ENCODE measurements around the gene GMFB. TPM values are rescaled to one million over a fixed set of nuclear protein-coding genes. Genes with fewer than 3 reads are reported as not detected.

The GMFB gene
- total and polyA plus RNA-seq, 2 donors (not counting 3 experiments of a cell fraction or from before 2014, with no cell fraction given): 10.1 to 52.0 TPM

DNA sequence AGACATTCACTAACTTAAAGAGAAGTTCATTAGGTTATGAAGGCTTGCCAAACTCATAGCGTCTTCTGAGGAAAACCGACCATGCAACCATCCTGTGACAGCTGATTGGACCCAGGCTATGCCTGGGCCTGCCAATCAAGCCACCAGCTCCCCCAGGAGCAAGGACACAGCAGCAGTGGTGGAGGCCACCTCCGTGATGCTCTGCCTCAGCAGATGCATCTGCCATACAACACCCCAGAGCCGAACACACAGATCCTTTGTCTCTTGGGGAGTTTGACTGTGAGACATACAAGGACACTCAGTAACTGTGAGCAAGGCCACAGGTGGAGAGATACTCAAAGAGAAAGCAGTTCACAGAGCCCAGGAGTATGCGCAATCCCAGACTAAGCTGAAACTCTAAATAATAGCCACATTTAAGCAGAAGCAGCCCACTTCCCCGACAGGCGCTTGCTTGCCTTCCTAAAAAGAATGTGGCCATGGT lies 37.6 kb downstream of the GMFB start:
- POLR2A ChIA-PET: no interaction called here

DNA sequence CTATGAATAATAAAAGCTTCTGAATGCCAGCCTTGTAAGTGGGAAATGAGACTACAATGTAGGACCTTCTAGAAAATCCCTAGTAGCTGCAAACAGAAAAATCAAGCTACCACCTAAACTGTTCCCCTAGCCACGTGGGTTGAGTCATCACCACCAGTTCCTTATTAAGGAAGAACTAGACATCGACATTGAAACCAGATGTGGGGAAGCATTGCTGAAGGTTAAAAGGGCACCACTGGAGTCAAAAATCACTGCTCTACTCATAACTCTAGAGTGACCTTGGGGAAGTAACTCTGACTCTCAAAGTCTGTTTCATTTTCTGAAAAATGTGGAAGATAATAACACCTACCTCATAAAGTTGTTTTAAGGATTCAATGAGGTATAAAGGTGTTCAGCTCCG lies 38.2 kb downstream of the GMFB start:
- no peak overlapping the region for H3K4me3 ChIP-seq (replicated peaks in 1 of 3; ENCODE audit: insufficient read depth in 1 of 3, low read depth in 1 of 3, low read length in 3 of 3)
- no peak overlapping the region for H3K4me2 ChIP-seq (ENCODE audit: insufficient read depth, low read length)
- FAIRE-seq: no peak
- no peak overlapping the region for H3K9ac ChIP-seq (replicated peaks; ENCODE audit: extremely low read depth, insufficient read depth, low read length)
- intact Hi-C loops (cut with micrococcal nuclease) (no loop called here), dilution Hi-C loops (cut with MboI; ENCODE audit: extremely low pct_ligation_motif_present, low sequenced_read_pairs) (no loop called here)
- ChIA-PET CTCF (interaction anchor here (1.0 kb wide), 1 partner anchor 322 kb away, joined by 3 read pairs; no protein-coding TSS in a partner anchor), POLR2A (no interaction called here)
- peaks cover 27 to 48% of the 10 kb centered on the region in 2 experiments for H3K27me3 ChIP-seq (ENCODE audit: control insufficient read depth in 2 of 2, insufficient read depth in 2 of 2, low read length in 2 of 2)
- H3K9me1 ChIP-seq (replicated peaks; ENCODE audit: control insufficient read depth, extremely low read depth, insufficient read depth, low read length): no peaks in the 10 kb centered on the region
- H3K79me2 ChIP-seq (ENCODE audit: control insufficient read depth, insufficient read depth, low read length): no peaks in the 10 kb centered on the region
- H3K9me3 ChIP-seq (replicated peaks; ENCODE audit: control insufficient read depth, insufficient read depth, low read length): no peaks in the 10 kb centered on the region
- H2AFZ ChIP-seq (ENCODE audit: low read depth, low read length): no peak overlapping the region
- no peak overlapping the region for H3K27ac ChIP-seq (ENCODE audit: insufficient read depth, low read depth, low read length)
- H3K36me3 ChIP-seq (ENCODE audit: control insufficient read depth in 2 of 2, extremely low read depth in 1 of 2, insufficient read depth in 2 of 2, low read length in 2 of 2): no peaks in the 10 kb centered on the region
- no TSS peak for BruUV-seq (replicated peaks)
- no peaks in the 10 kb centered on the region for H3K4me1 ChIP-seq (ENCODE audit: control insufficient read depth, extremely low read depth, insufficient read depth, low read length)
- H4K20me1 ChIP-seq (replicated peaks; ENCODE audit: control insufficient read depth, extremely low read depth, insufficient read depth, low read length): no peaks in the 10 kb centered on the region
- DNase-seq (ENCODE audit: low read depth, low spot score): no peak
- TF ChIP-seq GATA2 (IDR thresholded peaks at IDR 0.05; ENCODE audit: insufficient read depth, insufficient read length, low read depth, low read length) (no peak), EZH2 (IDR thresholded peaks at IDR 0.05; ENCODE audit: borderline replicate concordance, low read depth, low read length, severe bottlenecking) (no peak), POLR2A (IDR thresholded peaks at IDR 0.05; ENCODE audit: low read depth, low read length) (no peak), POLR2AphosphoS5 (IDR thresholded peaks at IDR 0.05; ENCODE audit: insufficient read depth, low read depth, low read length) (no peak), FOS (IDR thresholded peaks at IDR 0.05; ENCODE audit: borderline replicate concordance, insufficient read depth, low read length) (no peak), MYC (IDR thresholded peaks at IDR 0.05; ENCODE audit: low read depth, low read length) (no peak), JUN (IDR thresholded peaks at IDR 0.05; ENCODE audit: borderline replicate concordance, insufficient read depth, insufficient read length, low read depth) (no peak)
- TF ChIP-seq, protein P1, sequence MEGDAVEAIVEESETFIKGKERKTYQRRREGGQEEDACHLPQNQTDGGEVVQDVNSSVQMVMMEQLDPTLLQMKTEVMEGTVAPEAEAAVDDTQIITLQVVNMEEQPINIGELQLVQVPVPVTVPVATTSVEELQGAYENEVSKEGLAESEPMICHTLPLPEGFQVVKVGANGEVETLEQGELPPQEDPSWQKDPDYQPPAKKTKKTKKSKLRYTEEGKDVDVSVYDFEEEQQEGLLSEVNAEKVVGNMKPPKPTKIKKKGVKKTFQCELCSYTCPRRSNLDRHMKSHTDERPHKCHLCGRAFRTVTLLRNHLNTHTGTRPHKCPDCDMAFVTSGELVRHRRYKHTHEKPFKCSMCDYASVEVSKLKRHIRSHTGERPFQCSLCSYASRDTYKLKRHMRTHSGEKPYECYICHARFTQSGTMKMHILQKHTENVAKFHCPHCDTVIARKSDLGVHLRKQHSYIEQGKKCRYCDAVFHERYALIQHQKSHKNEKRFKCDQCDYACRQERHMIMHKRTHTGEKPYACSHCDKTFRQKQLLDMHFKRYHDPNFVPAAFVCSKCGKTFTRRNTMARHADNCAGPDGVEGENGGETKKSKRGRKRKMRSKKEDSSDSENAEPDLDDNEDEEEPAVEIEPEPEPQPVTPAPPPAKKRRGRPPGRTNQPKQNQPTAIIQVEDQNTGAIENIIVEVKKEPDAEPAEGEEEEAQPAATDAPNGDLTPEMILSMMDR (IDR thresholded peaks at IDR 0.05; ENCODE audit: extremely low read depth in 1 of 2, insufficient read depth in 1 of 2, low read depth in 1 of 2, low read length in 2 of 2): no peak
- TF ChIP-seq, protein P2, sequence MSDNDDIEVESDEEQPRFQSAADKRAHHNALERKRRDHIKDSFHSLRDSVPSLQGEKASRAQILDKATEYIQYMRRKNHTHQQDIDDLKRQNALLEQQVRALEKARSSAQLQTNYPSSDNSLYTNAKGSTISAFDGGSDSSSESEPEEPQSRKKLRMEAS (IDR thresholded peaks at IDR 0.05; ENCODE audit: insufficient read depth, insufficient read length): no peak

More for the DNA sequence above, 37.6 kb downstream of the GMFB start:
- Histone ChIP-seq H3K9me3 (replicated peaks; ENCODE audit: control insufficient read depth, insufficient read depth, low read length) (no peaks in the 10 kb centered on the region), H3K79me2 (ENCODE audit: control insufficient read depth, insufficient read depth, low read length) (no peaks in the 10 kb centered on the region), H3K36me3 (ENCODE audit: control insufficient read depth in 2 of 2, extremely low read depth in 1 of 2, insufficient read depth in 2 of 2, low read length in 2 of 2) (no peaks in the 10 kb centered on the region), H3K4me2 (ENCODE audit: insufficient read depth, low read length) (no peak overlapping the region), H3K4me1 (ENCODE audit: control insufficient read depth, extremely low read depth, insufficient read depth, low read length) (no peaks in the 10 kb centered on the region), H3K27me3 (ENCODE audit: control insufficient read depth in 2 of 2, insufficient read depth in 2 of 2, low read length in 2 of 2) (peaks cover 26 to 42% of the 10 kb centered on the region in 2 experiments), H3K4me3 (replicated peaks in 1 of 3; ENCODE audit: insufficient read depth in 1 of 3, low read depth in 1 of 3, low read length in 3 of 3) (no peak overlapping the region), H2AFZ (ENCODE audit: low read depth, low read length) (no peak overlapping the region), H3K9ac (replicated peaks; ENCODE audit: extremely low read depth, insufficient read depth, low read length) (no peak overlapping the region), H3K9me1 (replicated peaks; ENCODE audit: control insufficient read depth, extremely low read depth, insufficient read depth, low read length) (no peaks in the 10 kb centered on the region), H3K27ac (ENCODE audit: insufficient read depth, low read depth, low read length) (no peak overlapping the region), H4K20me1 (replicated peaks; ENCODE audit: control insufficient read depth, extremely low read depth, insufficient read depth, low read length) (no peaks in the 10 kb centered on the region)
- BruUV-seq (replicated peaks): no TSS peak
- FAIRE-seq (no peak), DNase-seq (ENCODE audit: low read depth, low spot score) (no peak)
- CTCF ChIA-PET: no interaction called here
- TF ChIP-seq FOS (IDR thresholded peaks at IDR 0.05; ENCODE audit: borderline replicate concordance, insufficient read depth, low read length): no peak
- TF ChIP-seq, protein P2 (IDR thresholded peaks at IDR 0.05; ENCODE audit: insufficient read depth, insufficient read length): no peak
- dilution Hi-C loops (cut with MboI; ENCODE audit: extremely low pct_ligation_motif_present, low sequenced_read_pairs): no loop called here
- intact Hi-C loops (cut with micrococcal nuclease): no loop called here
